ENCODE data around the gene PRUNE2. TPM values are rescaled to one million over a fixed set of nuclear protein-coding genes. Genes with fewer than 3 reads are reported as not detected.

Gene PRUNE2
- total RNA-seq, 1 donor: 80.0 TPM

DNA sequence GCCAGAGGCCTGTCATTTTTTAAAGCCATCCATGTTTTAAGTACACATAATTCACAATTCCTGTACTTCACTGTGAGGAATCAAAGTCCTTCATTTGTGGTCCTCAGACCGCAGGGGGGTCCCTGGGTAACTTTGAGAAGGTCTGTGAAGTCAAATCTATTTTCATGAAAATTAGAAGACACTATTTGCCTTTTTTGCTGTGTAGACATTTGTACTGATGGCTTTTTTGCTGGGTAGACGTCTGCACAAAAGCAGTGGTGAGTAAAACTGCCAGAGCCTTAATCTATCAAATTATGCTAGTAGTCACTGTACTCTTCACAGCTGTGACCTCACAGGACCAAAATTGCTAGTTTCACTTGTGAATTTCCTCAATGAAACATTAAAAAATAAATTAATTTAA lies 25.7 kb downstream of the PRUNE2 start:
- Histone ChIP-seq H3K79me2 (ENCODE audit: insufficient read depth, low read length) (no peaks in the 10 kb centered on the region), H3K4me1 (ENCODE audit: insufficient read depth, low read length) (peaks cover 9% of the 10 kb centered on the region)
- TF ChIP-seq, protein P1, sequence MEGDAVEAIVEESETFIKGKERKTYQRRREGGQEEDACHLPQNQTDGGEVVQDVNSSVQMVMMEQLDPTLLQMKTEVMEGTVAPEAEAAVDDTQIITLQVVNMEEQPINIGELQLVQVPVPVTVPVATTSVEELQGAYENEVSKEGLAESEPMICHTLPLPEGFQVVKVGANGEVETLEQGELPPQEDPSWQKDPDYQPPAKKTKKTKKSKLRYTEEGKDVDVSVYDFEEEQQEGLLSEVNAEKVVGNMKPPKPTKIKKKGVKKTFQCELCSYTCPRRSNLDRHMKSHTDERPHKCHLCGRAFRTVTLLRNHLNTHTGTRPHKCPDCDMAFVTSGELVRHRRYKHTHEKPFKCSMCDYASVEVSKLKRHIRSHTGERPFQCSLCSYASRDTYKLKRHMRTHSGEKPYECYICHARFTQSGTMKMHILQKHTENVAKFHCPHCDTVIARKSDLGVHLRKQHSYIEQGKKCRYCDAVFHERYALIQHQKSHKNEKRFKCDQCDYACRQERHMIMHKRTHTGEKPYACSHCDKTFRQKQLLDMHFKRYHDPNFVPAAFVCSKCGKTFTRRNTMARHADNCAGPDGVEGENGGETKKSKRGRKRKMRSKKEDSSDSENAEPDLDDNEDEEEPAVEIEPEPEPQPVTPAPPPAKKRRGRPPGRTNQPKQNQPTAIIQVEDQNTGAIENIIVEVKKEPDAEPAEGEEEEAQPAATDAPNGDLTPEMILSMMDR (IDR thresholded peaks at IDR 0.05; ENCODE audit: extremely low read depth, low read depth, low read length): no peak

DNA sequence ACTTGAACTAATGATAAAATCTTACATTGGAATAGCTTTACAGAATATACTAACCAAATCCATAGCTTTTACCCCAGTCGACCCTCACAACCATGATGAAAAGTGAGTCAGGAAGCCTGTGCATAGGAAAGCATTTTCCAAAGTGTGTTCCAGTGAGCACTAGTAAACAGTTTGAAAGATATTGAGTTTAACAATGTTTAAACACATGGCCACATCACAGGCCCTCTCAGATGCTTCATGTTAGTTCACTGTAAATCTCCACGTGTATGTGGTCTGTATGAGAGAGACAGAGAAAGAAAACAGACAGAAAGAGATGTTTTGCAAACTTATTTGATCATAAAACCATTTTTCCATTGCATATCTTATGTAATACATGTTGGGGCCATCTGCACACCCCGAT lies 27.0 kb downstream of the PRUNE2 start:
- TF ChIP-seq, protein P1 (IDR thresholded peaks at IDR 0.05; ENCODE audit: extremely low read depth, low read depth, low read length): no peak
- H3K27ac ChIP-seq (ENCODE audit: low read depth, low read length): no peak overlapping the region
- no peak overlapping the region for H3K4me3 ChIP-seq (ENCODE audit: insufficient read depth, low read length)
- H3K9me3 ChIP-seq (ENCODE audit: low read depth, low read length): no peaks in the 10 kb centered on the region
- H3K79me2 ChIP-seq (ENCODE audit: insufficient read depth, low read length): no peaks in the 10 kb centered on the region
- no peaks in the 10 kb centered on the region for H3K27me3 ChIP-seq (ENCODE audit: insufficient read depth, low read length)
- no peak for DNase-seq (ENCODE audit: insufficient read length, low spot score, missing footprints)
- H4K20me1 ChIP-seq (ENCODE audit: insufficient read depth, low read length): no peaks in the 10 kb centered on the region
- no peak overlapping the region for H3K4me2 ChIP-seq (ENCODE audit: insufficient read depth, low read length)
- no peaks in the 10 kb centered on the region for H3K36me3 ChIP-seq (ENCODE audit: insufficient read depth, low read length)
- H2AFZ ChIP-seq (ENCODE audit: low read length): no peak overlapping the region
- peaks cover 12% of the 10 kb centered on the region for H3K4me1 ChIP-seq (ENCODE audit: insufficient read depth, low read length)

More for the DNA sequence above, 25.7 kb downstream of the PRUNE2 start:
- Histone ChIP-seq H4K20me1 (ENCODE audit: insufficient read depth, low read length) (no peaks in the 10 kb centered on the region), H2AFZ (ENCODE audit: low read length) (no peak overlapping the region), H3K4me2 (ENCODE audit: insufficient read depth, low read length) (no peak overlapping the region), H3K9me3 (ENCODE audit: low read depth, low read length) (no peaks in the 10 kb centered on the region), H3K27ac (ENCODE audit: low read depth, low read length) (no peak overlapping the region), H3K27me3 (ENCODE audit: insufficient read depth, low read length) (no peaks in the 10 kb centered on the region), H3K36me3 (ENCODE audit: insufficient read depth, low read length) (no peaks in the 10 kb centered on the region), H3K4me3 (ENCODE audit: insufficient read depth, low read length) (no peak overlapping the region)
- no peak for DNase-seq (ENCODE audit: insufficient read length, low spot score, missing footprints)

DNA sequence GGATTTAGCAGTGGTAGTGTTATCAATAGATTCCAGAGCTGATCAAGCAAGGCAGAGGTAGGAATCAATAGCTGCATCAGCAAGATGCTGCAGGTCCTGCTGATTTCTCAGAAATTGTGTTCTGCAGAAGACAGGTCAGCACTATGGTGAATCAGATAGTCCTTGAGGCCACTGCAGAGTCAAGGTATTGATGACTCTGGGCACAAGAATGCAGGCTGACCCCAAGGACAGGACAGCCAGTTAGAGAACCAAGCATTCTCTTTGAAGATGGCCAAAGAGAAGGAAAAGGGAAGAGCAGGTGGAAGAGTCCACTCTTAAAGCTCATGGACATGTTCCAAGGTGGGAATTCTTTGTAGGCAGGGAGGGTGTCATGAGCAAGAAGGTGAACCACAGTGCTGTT lies 28.0 kb downstream of the PRUNE2 start:
- Histone ChIP-seq H2AFZ (ENCODE audit: low read length) (no peak overlapping the region), H3K4me1 (ENCODE audit: insufficient read depth, low read length) (peaks cover 22% of the 10 kb centered on the region), H3K27ac (ENCODE audit: low read depth, low read length) (no peak overlapping the region), H3K79me2 (ENCODE audit: insufficient read depth, low read length) (no peaks in the 10 kb centered on the region), H3K9me3 (ENCODE audit: low read depth, low read length) (no peaks in the 10 kb centered on the region), H4K20me1 (ENCODE audit: insufficient read depth, low read length) (no peaks in the 10 kb centered on the region), H3K27me3 (ENCODE audit: insufficient read depth, low read length) (no peaks in the 10 kb centered on the region), H3K4me2 (ENCODE audit: insufficient read depth, low read length) (no peak overlapping the region), H3K36me3 (ENCODE audit: insufficient read depth, low read length) (no peaks in the 10 kb centered on the region), H3K4me3 (ENCODE audit: insufficient read depth, low read length) (no peak overlapping the region)
- TF ChIP-seq, protein P1 (IDR thresholded peaks at IDR 0.05; ENCODE audit: extremely low read depth, low read depth, low read length): no peak
- DNase-seq (ENCODE audit: insufficient read length, low spot score, missing footprints): no peak

DNA sequence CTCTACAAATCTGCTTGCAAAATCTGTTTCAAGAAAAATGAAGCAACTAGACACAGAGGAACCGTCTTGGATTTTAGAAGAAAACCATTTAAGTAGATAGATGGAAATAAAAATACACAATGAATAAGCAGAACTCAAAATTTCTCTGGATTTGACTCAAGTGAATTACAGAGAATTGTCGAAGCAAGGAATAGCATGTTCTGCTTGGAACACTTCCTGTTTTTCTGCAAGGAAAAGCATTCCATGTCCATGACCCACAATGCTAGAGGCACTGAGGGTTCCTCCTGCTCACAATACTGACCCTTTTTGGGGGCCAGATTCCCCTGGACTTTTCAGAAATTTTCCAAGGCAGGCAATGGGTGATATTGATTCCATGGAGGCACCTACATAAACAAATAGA lies 29.8 kb downstream of the PRUNE2 start:
- Histone ChIP-seq H3K4me1 (ENCODE audit: insufficient read depth, low read length) (peaks cover 26% of the 10 kb centered on the region), H3K27me3 (ENCODE audit: insufficient read depth, low read length) (no peaks in the 10 kb centered on the region), H3K4me2 (ENCODE audit: insufficient read depth, low read length) (peak overlapping the region; percentile 39), H2AFZ (ENCODE audit: low read length) (peak overlapping the region; percentile 13), H3K27ac (ENCODE audit: low read depth, low read length) (no peak overlapping the region), H3K36me3 (ENCODE audit: insufficient read depth, low read length) (no peaks in the 10 kb centered on the region), H3K4me3 (ENCODE audit: insufficient read depth, low read length) (no peak overlapping the region), H3K9me3 (ENCODE audit: low read depth, low read length) (no peaks in the 10 kb centered on the region), H3K79me2 (ENCODE audit: insufficient read depth, low read length) (no peaks in the 10 kb centered on the region), H4K20me1 (ENCODE audit: insufficient read depth, low read length) (no peaks in the 10 kb centered on the region)
- DNase-seq (ENCODE audit: insufficient read length, low spot score, missing footprints): no peak
- TF ChIP-seq, protein P1 (IDR thresholded peaks at IDR 0.05; ENCODE audit: extremely low read depth, low read depth, low read length): no peak

Data from osteoblast (primary cell).